Loucy (cell line): Measurements from ENCODE around the gene CPEB3.

Source experiments
- H2AFZ ChIP-seq: fragments of 200-600 bp; sonication (generic); 2 replicates; pipeline ENCODE4 v1.6.0; 2016; ENCODE audit warnings: antibody characterized with exemption, mild to moderate bottlenecking, low read length, moderate library complexity
- H3F3A ChIP-seq: fragments of 200-600 bp; 2 replicates; pipeline ENCODE4 v1.6.0; 2016; ENCODE audit warnings: antibody characterized with exemption, low read depth, mild to moderate bottlenecking
- H3K27me3 ChIP-seq: fragments of 200-600 bp; sonication (generic); 2 replicates; pipeline ENCODE4 v1.6.1; 2014; ENCODE audit warnings: low read length, mild to moderate bottlenecking; ENCODE audit not compliant: insufficient read depth, poor library complexity, severe bottlenecking
- H3K36me3 ChIP-seq: fragments of 200-600 bp; sonication (generic); 2 replicates; pipeline ENCODE4 v1.6.1; 2016; ENCODE audit warnings: low read length; ENCODE audit not compliant: insufficient read depth
- H3K4me1 ChIP-seq: fragments of 200-600 bp; sonication (generic); 2 replicates; pipeline ENCODE4 v1.5.1; 2014; ENCODE audit warnings: low read length, mild to moderate bottlenecking; ENCODE audit not compliant: insufficient read depth, poor library complexity, severe bottlenecking
- H3K4me2 ChIP-seq: fragments of 200-600 bp; sonication (generic); 2 replicates; pipeline ENCODE4 v1.6.0; 2014; ENCODE audit warnings: antibody characterized with exemption, low read length, low read depth, mild to moderate bottlenecking; ENCODE audit not compliant: poor library complexity, severe bottlenecking
- H3K4me3 ChIP-seq: fragments of 200-600 bp; sonication (generic); 2 replicates; pipeline ENCODE4 v1.5.1; 2014; ENCODE audit warnings: low read length, mild to moderate bottlenecking, mixed read lengths; ENCODE audit not compliant: poor library complexity, severe bottlenecking
- H3K79me2 ChIP-seq: fragments of 200-600 bp; sonication (generic); 2 replicates; pipeline ENCODE4 v1.6.1; 2014; ENCODE audit warnings: low read length; ENCODE audit not compliant: insufficient read depth
- H3K9ac ChIP-seq: fragments of 200-600 bp; sonication (generic); 2 replicates; pipeline ENCODE4 v1.6.0; 2014; ENCODE audit warnings: mild to moderate bottlenecking, low read depth, low read length, moderate library complexity; ENCODE audit not compliant: poor library complexity, severe bottlenecking
- H3K9me2 ChIP-seq: fragments of 200-600 bp; sonication (generic); replicated peaks from 2 replicates; pipeline ENCODE4 v1.6.1; 2016; ENCODE audit warnings: low read depth, low read length, mixed read lengths
- H3K9me3 ChIP-seq: fragments of 200-600 bp; sonication (generic); 2 replicates; pipeline ENCODE4 v1.6.1; 2014; ENCODE audit warnings: mild to moderate bottlenecking, antibody characterized with exemption, low read length, low read depth; ENCODE audit not compliant: insufficient read depth
- H4K20me1 ChIP-seq: fragments of 200-600 bp; sonication (generic); 2 replicates; pipeline ENCODE4 v1.6.0; 2014; ENCODE audit warnings: antibody characterized with exemption, low read length, mild to moderate bottlenecking; ENCODE audit not compliant: insufficient read depth, poor library complexity, severe bottlenecking
- EZH2phosphoT487 ChIP-seq: fragments of 200-600 bp; IDR thresholded peaks from 2 replicates; pipeline ENCODE4 v1.6.1; 2018; ENCODE audit warnings: antibody characterized with exemption, mild to moderate bottlenecking, moderate library complexity, borderline replicate concordance
- TF ChIP-seq, protein P1 (sequence below): fragments of 200-600 bp; sonication (generic); conservative IDR thresholded peaks from 2 replicates; pipeline ENCODE4 v1.5.1; 2014; ENCODE audit warnings: mild to moderate bottlenecking, antibody characterized with exemption, low read length

Gene CPEB3

GRCh38 chr10:92081641-92082040 is 209.2 kb downstream of the CPEB3 start:
- TF ChIP-seq, protein P1, sequence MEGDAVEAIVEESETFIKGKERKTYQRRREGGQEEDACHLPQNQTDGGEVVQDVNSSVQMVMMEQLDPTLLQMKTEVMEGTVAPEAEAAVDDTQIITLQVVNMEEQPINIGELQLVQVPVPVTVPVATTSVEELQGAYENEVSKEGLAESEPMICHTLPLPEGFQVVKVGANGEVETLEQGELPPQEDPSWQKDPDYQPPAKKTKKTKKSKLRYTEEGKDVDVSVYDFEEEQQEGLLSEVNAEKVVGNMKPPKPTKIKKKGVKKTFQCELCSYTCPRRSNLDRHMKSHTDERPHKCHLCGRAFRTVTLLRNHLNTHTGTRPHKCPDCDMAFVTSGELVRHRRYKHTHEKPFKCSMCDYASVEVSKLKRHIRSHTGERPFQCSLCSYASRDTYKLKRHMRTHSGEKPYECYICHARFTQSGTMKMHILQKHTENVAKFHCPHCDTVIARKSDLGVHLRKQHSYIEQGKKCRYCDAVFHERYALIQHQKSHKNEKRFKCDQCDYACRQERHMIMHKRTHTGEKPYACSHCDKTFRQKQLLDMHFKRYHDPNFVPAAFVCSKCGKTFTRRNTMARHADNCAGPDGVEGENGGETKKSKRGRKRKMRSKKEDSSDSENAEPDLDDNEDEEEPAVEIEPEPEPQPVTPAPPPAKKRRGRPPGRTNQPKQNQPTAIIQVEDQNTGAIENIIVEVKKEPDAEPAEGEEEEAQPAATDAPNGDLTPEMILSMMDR: no peak
- no peak for TF ChIP-seq EZH2phosphoT487
- H2AFZ ChIP-seq: no peak overlapping the region
- no peaks in the 10 kb centered on the region for H3F3A ChIP-seq
- no peak overlapping the region for H3K4me3 ChIP-seq
- no peak overlapping the region for H3K9ac ChIP-seq
- no peaks in the 10 kb centered on the region for H3K9me2 ChIP-seq
- no peaks in the 10 kb centered on the region for H4K20me1 ChIP-seq
- H3K9me3 ChIP-seq: no peaks in the 10 kb centered on the region
- H3K79me2 ChIP-seq: no peaks in the 10 kb centered on the region
- H3K4me1 ChIP-seq: no peaks in the 10 kb centered on the region
- H3K4me2 ChIP-seq: no peak overlapping the region
- no peaks in the 10 kb centered on the region for H3K27me3 ChIP-seq
- peaks cover 7% of the 10 kb centered on the region; the same call in 1 of the 2 replicates for H3K36me3 ChIP-seq

DNA sequence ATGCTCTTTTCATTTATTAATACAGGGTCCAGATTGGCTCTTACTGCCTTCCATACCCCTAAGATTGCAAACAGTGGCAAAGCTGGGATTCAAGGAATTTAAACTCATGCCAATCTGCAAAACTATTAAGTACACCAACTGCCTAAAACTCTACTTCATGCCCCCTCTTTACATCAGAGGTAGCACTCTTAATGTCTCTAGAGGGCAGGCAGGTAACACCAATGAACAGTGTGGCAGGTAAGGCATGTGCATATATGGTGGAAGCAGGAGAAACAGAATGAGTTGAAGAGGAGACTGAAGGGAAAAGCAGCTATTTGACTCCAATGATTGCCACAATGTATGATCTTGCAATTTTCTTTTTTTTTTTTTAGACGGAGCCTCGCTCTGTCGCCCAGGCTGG is 210.6 kb downstream of the CPEB3 start:
- Histone ChIP-seq H3F3A (no peaks in the 10 kb centered on the region), H3K9ac (no peak overlapping the region), H3K4me2 (no peak overlapping the region), H3K4me1 (no peaks in the 10 kb centered on the region), H3K36me3 (peaks cover 7% of the 10 kb centered on the region; the same call in 1 of the 2 replicates), H3K9me2 (no peaks in the 10 kb centered on the region), H3K27me3 (no peaks in the 10 kb centered on the region), H2AFZ (no peak overlapping the region), H4K20me1 (no peaks in the 10 kb centered on the region), H3K4me3 (no peak overlapping the region), H3K79me2 (no peaks in the 10 kb centered on the region), H3K9me3 (no peaks in the 10 kb centered on the region)
- no peak for TF ChIP-seq EZH2phosphoT487
- TF ChIP-seq, protein P1: no peak

- no peaks in the 10 kb centered on the region for H3F3A ChIP-seq
- H4K20me1 ChIP-seq: no peaks in the 10 kb centered on the region
- no peaks in the 10 kb centered on the region for H3K4me1 ChIP-seq
- peaks cover 7% of the 10 kb centered on the region; the same call in 1 of the 2 replicates for H3K36me3 ChIP-seq
- no peak overlapping the region for H3K4me2 ChIP-seq
- H3K9me3 ChIP-seq: no peaks in the 10 kb centered on the region
- no peak for TF ChIP-seq EZH2phosphoT487
- TF ChIP-seq, protein P1: no peak
- no peaks in the 10 kb centered on the region for H3K9me2 ChIP-seq
- H3K27me3 ChIP-seq: no peaks in the 10 kb centered on the region
- no peak overlapping the region for H3K9ac ChIP-seq
- no peak overlapping the region for H3K4me3 ChIP-seq
- H3K79me2 ChIP-seq: no peaks in the 10 kb centered on the region
- H2AFZ ChIP-seq: no peak overlapping the region
Measured at GRCh38 chr10:92079003-92079402, 211.9 kb downstream of the CPEB3 start.
